NCI-H748 (cell line): ENCODE results near the gene AGL.
"Not testable (repeated sequence)": the region's sequence is repeated elsewhere in the genome, so short reads cannot be mapped to it uniquely, and the experiment has no call there.

Experiments
- DNase-seq: peaks from one replicate; lab custom pipeline; 2025; ENCODE audit not compliant: unreplicated experiment; lab: John Stamatoyannopoulos, UW

AGL gene

DNA sequence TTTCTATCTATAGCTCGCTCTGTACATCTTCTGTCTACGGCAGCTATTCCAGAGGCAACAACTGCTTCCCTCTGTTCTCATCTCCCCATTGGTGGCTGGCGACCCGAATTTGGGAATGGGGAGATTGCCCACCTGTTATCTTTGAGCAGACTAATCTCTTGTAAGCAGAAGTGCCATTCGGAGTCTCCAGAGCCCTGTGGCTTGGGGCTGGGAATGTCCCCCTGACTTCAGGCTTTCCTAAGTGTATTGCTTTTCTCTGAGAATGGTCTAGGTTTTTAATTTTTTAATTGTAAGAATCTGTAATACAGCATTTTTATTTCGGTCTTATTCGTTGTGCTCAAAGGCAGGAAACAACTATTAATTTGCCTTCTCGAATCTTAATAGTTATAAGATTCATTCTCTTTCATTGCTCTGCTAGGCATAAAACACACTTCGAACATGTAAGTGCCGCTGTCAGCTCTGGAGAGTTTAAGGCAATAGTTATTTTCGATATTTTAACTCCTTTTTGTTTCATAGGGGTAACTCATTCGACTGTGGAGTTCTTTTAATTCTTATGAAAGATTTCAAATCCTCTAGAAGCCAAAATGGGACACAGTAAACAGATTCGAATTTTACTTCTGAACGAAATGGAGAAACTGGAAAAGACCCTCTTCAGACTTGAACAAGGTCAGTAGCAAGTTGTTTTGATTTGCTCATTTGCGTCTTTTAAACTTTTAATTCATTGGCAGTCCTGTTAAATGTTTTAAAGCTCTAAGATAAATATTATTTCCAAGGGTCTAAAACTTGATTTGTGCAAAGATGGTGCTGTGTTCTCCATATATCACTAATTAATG lies 514 bp downstream of the AGL start:
- no peak for DNase-seq

- no peak for DNase-seq
Observed at GRCh38 chr1:99851850-99852454, 1.8 kb downstream of the AGL start.

DNA sequence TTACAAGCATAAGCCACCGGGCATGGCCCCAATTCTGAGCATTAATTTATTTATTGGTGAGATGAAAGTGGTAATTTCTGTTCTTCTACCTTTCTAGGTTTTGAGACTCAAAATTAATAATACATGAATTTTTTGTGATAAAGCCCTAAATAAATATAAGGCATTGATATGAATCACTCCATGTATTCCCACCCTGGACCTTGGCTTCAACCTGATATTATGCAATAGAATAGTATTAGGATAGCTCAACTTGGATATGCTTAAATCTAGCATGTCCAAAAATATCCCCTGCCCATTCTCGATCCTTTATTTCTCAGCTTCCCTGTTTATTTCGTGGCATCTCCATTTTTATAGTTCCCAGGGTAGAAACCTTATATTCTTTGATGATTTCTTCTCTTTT lies 2.5 kb downstream of the AGL start:
- DNase-seq: no peak

DNA sequence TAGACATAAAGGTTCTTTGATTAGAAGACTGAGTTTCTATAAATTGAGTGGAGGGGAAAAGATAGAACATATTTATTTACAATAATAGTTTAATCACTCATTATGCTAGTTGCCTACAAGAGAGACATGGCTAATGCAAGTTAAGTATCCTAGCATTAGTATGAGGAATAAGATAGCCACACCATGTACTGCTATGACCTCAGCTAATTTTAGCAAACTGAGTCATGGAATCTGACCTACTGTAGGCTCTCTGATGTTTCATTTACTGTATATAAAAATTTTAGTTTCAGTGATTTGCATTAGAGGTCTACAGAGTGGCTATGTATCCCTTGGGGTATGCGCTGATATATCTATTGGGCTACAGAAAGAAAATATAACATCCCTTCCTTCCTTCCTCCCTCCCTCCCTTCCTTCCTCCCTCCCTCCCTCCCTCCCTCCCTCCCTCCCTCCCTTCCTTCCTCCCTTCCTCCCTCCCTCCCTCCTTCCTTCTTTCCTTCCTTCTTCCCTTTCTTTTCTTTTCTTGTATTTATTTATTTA lies 5.8 kb downstream of the AGL start:
- no peak for DNase-seq

- not testable (repeated sequence) for DNase-seq
Observed at GRCh38 chr1:99857041-99857440, 6.9 kb downstream of the AGL start.

- DNase-seq: no peak
Observed at GRCh38 chr1:99858286-99858685, 8.1 kb downstream of the AGL start.

DNA sequence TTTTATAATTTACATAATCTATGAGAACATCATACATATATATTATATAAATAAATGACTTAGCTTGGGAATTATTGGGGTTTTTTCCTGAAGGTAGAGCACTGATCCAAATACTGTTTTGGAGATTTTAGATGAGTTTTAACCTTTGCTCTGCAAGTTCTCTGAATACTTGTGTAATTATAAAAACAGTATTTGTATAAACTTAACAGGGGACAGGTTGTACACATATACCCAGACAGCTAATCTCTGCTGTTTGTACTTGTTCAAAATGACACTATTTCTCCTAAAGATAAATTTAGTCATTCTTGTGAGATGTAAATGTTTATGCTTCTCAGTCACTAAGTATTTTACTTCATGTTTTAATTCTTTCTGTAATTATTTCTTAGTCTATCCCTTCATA lies 8.7 kb downstream of the AGL start:
- DNase-seq: no peak

DNA sequence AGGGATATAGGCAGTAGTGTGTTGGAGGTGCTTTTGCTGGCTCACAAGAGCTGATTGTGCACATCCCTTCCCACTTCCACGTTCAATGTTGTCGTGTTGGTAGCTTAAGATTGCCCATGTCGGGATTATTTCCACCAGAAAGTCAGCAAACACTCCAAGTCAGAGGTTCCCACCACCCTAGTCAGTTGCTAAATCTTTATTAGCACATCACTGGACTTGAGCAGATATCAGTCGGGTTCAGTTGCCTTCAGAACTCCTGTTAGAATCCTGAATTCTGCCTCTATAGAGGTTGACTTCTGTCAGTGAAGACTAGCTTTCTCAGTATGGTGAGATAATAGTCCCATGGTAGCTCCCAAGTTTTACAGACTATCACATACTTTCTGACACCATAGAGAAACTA lies 10.5 kb downstream of the AGL start:
- no peak for DNase-seq

- no peak for DNase-seq
Observed at GRCh38 chr1:99867682-99868081, 17.5 kb downstream of the AGL start.

DNA sequence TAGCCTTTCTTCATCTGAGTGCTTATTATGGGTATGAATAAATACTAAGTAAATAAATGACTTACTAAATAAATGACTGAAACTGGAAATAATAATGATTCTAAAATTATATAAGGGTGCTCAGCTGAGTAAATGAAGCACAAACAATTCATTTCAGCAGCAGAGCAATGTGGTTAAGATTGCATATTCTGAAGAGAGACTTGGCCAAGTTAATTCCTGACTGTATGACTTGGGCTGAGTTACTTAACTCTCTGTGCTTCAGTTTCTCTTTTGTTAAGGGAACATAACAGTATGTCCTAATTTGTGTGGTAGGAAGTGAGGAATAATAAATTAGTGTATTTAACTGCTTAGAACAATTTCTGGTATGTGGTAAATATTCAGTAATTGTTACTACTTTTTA lies 19.1 kb downstream of the AGL start:
- no peak for DNase-seq

GRCh38 chr1:99869723-99870122 lies 19.6 kb downstream of the AGL start:
- DNase-seq: no peak

- DNase-seq: no peak
Observed at GRCh38 chr1:99872063-99872462, 21.9 kb downstream of the AGL start.

DNA sequence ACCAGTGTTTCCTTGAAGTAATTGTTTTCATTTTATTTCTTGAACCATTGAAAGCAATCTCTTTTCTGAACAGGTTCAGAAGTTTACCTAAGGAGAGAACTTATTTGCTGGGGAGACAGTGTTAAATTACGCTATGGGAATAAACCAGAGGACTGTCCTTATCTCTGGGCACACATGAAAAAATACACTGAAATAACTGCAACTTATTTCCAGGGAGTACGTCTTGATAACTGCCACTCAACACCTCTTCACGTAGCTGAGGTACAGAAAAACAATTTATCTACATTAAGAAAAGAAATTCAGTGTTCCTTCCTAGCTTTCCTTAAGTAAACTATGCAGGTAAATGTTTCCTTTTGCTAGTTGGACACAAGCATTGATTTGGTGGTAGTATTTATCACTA lies 27.4 kb downstream of the AGL start:
- DNase-seq: no peak

GRCh38 chr1:99886179-99886578 lies 36.0 kb downstream of the AGL start:
- no peak for DNase-seq

GRCh38 chr1:99886841-99887240 lies 36.7 kb downstream of the AGL start:
- DNase-seq: no peak

DNA sequence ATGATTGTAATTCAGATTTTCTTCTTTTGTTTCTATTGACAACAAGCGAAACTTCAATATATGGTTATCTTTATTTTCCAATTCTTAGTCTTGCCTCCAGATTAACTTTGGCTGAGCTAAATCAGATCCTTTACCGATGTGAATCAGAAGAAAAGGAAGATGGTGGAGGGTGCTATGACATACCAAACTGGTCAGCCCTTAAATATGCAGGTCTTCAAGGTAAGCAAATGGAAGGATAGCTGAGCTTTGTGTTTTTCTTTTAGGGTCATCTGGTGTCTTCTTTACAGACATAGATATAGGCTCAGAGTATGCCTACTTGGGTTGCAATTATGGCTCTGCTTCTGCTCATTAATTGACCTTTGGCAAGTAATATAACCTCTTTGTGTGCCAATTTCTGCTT lies 37.7 kb downstream of the AGL start:
- no peak for DNase-seq

- DNase-seq: no peak
Observed at GRCh38 chr1:99891997-99892396, 41.8 kb downstream of the AGL start.

DNA sequence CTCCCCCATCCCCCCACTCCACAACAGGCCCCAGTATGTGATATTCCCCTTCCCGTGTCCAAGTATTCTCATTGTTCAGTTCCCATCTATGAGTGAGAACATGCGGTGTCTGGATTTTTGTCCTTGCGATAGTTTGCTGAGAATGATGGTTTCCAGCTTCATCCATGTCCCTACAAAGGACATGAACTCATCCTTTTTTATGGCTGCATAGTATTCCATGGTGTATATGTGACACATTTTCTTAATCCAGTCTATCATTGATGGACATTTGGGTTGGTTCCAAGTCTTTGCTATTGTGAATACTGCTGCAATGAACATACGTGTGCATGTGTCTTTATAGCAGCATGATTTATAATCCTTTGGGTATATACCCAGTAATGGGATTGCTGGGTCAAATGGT lies 53.1 kb downstream of the AGL start:
- not testable (repeated sequence) for DNase-seq

GRCh38 chr1:99906535-99906934 lies 56.4 kb downstream of the AGL start:
- no peak for DNase-seq

DNA sequence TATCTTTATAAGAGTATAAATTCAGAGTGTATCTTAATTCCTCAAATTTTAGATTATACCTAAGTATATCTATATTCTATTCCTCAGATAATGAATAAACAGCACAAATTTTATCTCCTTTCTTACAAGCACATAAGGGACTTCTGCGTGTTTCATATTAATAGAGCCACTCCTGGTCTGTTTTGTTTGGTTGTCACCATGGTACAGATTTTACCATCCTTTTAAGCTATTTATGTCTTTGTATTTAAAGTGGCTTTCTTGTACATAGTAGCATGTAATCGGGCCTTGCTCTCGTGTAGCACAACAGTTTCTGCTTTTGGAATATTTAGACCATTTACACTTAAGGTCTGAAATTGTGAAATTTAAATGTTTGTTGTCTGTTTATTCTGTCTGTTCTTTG lies 67.1 kb downstream of the AGL start:
- DNase-seq: no peak

- DNase-seq: no peak
Observed at GRCh38 chr1:99919220-99919619, 69.1 kb downstream of the AGL start.

DNA sequence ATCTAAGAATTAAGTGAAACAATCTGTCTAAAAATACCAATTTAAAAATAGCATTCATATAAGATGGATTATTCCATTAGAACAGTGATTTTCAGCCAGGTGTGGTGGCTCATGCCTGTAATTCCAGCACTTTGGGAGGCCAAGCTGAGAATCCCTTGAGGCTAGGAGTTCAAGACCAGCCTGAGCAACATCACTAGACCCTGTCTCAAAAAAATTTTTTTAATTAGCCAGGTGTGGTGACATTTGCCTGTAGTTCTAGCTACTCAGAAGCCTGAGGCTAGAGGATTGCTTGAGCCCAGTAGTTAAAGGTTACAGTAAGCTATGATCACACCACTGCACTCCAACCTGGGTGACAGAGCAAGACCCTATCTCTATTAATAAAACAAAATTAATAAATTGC lies 84.6 kb downstream of the AGL start:
- DNase-seq: no peak

DNA sequence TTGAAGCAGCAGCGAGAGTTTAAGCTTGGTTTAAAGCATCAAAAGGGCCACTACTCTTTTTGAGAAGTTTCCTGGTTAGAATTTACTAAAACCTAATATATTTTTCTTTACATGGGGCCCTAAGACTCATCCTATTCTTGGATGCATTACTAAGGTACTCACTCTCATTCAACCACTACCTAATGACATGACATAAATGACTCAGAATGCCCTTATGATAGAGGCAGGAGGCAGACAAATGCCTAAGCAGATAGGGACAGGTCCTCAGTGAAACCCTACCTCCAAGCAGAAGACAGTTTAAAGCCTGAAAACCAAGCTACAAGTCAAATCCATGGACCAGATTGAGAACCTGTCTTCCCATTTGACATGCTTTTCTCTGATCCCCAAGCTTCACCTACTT lies 85.4 kb downstream of the AGL start:
- DNase-seq: no peak
